Smooth muscle cell of trachea (primary cell): ENCODE data around the gene HEPACAM. TPM values are rescaled to one million over a fixed set of nuclear protein-coding genes. Genes with fewer than 3 reads are reported as not detected.

Source experiments
- total RNA-seq: library from RNA; depleted of rRNA; stranded (reverse); fragments of >200 nt; gene quantifications from 2 replicates; pipeline ENCODE4 v1.2.1, GENCODE V29; 2014

Gene HEPACAM
- total RNA-seq = not detected in 2 replicates

DNA sequence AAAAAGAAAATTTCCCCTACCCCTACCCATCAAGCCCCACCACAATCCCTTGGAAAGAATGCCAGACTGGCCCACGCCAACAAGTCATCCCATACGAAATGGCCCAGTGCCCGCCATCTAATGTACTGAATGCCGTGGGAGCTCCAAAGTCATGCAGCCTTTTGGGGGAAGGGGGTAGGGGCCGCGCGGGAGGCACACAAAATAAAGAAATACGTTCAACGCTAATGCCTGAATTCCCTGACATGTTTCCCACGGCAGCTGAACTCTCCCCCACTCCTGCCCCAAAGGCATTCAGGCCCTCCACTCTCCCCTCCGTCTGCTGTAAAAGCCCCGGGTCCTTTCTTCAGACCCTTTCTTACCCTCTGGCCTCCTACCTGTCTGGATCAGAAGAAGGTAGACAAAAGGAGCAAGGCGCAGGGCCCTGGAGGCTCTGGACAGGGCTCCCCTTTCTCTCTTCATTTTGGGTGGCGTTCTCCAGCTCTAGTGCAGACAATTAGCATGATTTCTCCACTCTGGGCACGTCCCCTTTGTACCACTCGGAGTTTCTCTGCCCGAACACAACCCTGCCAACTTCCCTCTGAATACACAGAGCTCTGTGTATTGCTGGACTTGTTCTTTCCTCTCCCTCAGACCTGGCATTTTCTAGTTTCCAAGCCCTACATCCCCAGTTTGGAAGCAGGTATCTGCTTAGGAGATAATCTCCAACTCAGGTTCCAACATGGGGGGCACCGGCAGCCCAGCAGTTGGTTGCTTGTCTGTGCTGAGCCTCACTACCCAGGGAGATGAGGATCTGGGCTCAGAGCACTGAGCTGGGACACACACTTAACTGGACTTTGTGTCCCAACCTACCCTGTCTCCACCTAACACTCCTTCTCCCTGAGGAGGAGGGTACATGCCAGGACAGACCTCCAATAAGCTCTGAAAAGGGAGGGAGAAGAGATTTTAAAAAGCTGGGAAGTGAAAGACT, at the start of gene HEPACAM:
Gene HEPACAM, minus strand, starts transcription at position 500 of the 967 bp plus-strand sequence. Its CDS starts 41 bp downstream, at position 459.

GRCh38 chr11:124953753-124954589, 18.1 kb upstream of the HEPACAM start, which contains the start of gene CCDC15:
CCDC15 (plus strand) TSS chr11:124954202; CDS start chr11:124954733, 531 bp downstream.

GRCh38 chr11:124918950-124919349, 16.9 kb downstream of the HEPACAM start, which contains the start of gene HEPN1:
HEPN1 (plus strand) TSS chr11:124919250.

GRCh38 chr11:124897674-124898262, 38.1 kb downstream of the HEPACAM start, which contains the start of gene ROBO4:
ROBO4 (minus strand) TSS chr11:124897865; CDS start chr11:124897795, 70 bp downstream.

Other genes with a start within 250 kb of the HEPACAM start
- 0.50 and 0.58 TPM in 2 replicates for gene NRGN, start 196.1 kb downstream of the HEPACAM start, total RNA-seq
- gene VSIG2, start 183.8 kb downstream of the HEPACAM start, total RNA-seq = 0.33 TPM in 1 of 2 replicates, not detected in the other
- 0.44 TPM in 1 of 2 replicates, not detected in the other for gene ESAM, start 173.8 kb downstream of the HEPACAM start, total RNA-seq
- 9.3 and 10.4 TPM in 2 replicates for gene MSANTD2, start 135.6 kb downstream of the HEPACAM start, total RNA-seq
- gene ROBO3, start 70.6 kb downstream of the HEPACAM start, total RNA-seq = 9.0 and 19.0 TPM in 2 replicates
- gene ROBO4, start 38.2 kb downstream of the HEPACAM start, total RNA-seq = 1.3 and 2.0 TPM in 2 replicates
- gene HEPN1, start 16.8 kb downstream of the HEPACAM start, total RNA-seq = not detected in 2 replicates
- gene CCDC15, start 18.2 kb upstream of the HEPACAM start, total RNA-seq = 0.83 and 3.6 TPM in 2 replicates
- 1.5 and 2.0 TPM in 2 replicates for gene SLC37A2, start 127.3 kb upstream of the HEPACAM start, total RNA-seq
- gene TMEM218, start 175.6 kb upstream of the HEPACAM start, total RNA-seq = 30.8 and 31.3 TPM in 2 replicates
- 0.73 and 0.83 TPM in 2 replicates for gene PKNOX2, start 228.7 kb upstream of the HEPACAM start, total RNA-seq